IMR-90 (cell line): ENCODE results near the gene CAPN7. TPM values are rescaled to one million over a fixed set of nuclear protein-coding genes. Genes with fewer than 3 reads are reported as not detected.

ENCODE experiments used
- ATAC-seq: fragments of 200-7000 bp; cut with Tn5 transposase; 2 replicates; pipeline ENCODE4 v1.9.1; 2020; ENCODE audit warnings: low read depth, mild to moderate bottlenecking, moderate library complexity
- BruUV-seq: library from RNA; stranded (reverse); fragments of 400-500 nt; replicated peaks from 2 replicates; lab custom pipeline; 2021; lab: Mats Ljungman, UMichigan
- CTCF ChIA-PET: fragments of 300-600 bp; formaldehyde crosslinking; extraction: SDS; loops from one replicate; lab custom pipeline; 2021; ENCODE audit warnings: antibody characterized with exemption; lab: Yijun Ruan, JAX
- POLR2A ChIA-PET: fragments of 300-600 bp; sonication (Branson Sonifier 250); formaldehyde crosslinking; loops from one replicate; lab custom pipeline; 2022; ENCODE audit warnings: antibody characterized with exemption; ENCODE audit not compliant: unreplicated experiment; lab: Charles Lee
- DNase-seq: peaks from one replicate; pipeline ENCODE4 v3.0.0; 2013
- H2AFZ ChIP-seq: replicated peaks from 2 replicates; pipeline ENCODE3; 2013; ENCODE audit warnings: low read length, mild to moderate bottlenecking; ENCODE audit not compliant: poor library complexity
- H2AK5ac ChIP-seq: 2 replicates; pipeline ENCODE4 v1.6.1; 2013; ENCODE audit warnings: low read depth, low read length, inconsistent platforms
- H2AK9ac ChIP-seq: replicated peaks from 2 replicates; pipeline ENCODE3; 2013; ENCODE audit warnings: mild to moderate bottlenecking, low read depth, low read length, moderate library complexity; ENCODE audit not compliant: poor library complexity
- H2BK120ac ChIP-seq: 2 replicates; pipeline ENCODE4 v1.6.1; 2013; ENCODE audit warnings: low read depth, low read length, inconsistent platforms
- H2BK15ac ChIP-seq: 3 replicates; pipeline ENCODE4 v1.6.1; 2013; ENCODE audit warnings: low read depth, low read length, inconsistent platforms
- H2BK20ac ChIP-seq: 2 replicates; pipeline ENCODE4 v1.6.1; 2013; ENCODE audit warnings: low read depth, mild to moderate bottlenecking, inconsistent platforms, low read length, moderate library complexity
- H2BK5ac ChIP-seq: 2 replicates; pipeline ENCODE4 v1.6.1; 2013; ENCODE audit warnings: mild to moderate bottlenecking, low read depth, low read length, inconsistent platforms; ENCODE audit not compliant: poor library complexity, severe bottlenecking
- H3K14ac ChIP-seq: replicated peaks from 2 replicates; pipeline ENCODE4 v1.6.1; 2013; ENCODE audit warnings: low read depth, low read length, inconsistent platforms
- H3K18ac ChIP-seq: 2 replicates; pipeline ENCODE4 v1.6.1; 2013; ENCODE audit warnings: low read depth, low read length, control low read depth
- H3K23ac ChIP-seq: 2 replicates; pipeline ENCODE4 v1.6.1; 2013; ENCODE audit warnings: low read depth, low read length, inconsistent platforms
- H3K27ac ChIP-seq: 2 replicates; pipeline ENCODE4 v1.5.1; 2013; ENCODE audit warnings: mild to moderate bottlenecking, control low read depth, low read length; ENCODE audit not compliant: insufficient read depth
- H3K27me3 ChIP-seq: 2 replicates; pipeline ENCODE4 v1.6.1; 2013; ENCODE audit warnings: low read length; ENCODE audit not compliant: control insufficient read depth, insufficient read depth
- H3K36me3 ChIP-seq: 2 replicates; pipeline ENCODE4 v1.6.1; 2013; ENCODE audit warnings: low read length, mixed read lengths; ENCODE audit not compliant: control insufficient read depth, insufficient read depth
- H3K4ac ChIP-seq: 2 replicates; pipeline ENCODE4 v1.6.1; 2013; ENCODE audit warnings: low read depth, low read length, inconsistent platforms
- H3K4me1 ChIP-seq: 2 replicates; pipeline ENCODE4 v1.6.1; 2013; ENCODE audit warnings: low read length, mixed read lengths; ENCODE audit not compliant: control insufficient read depth, insufficient read depth
- H3K4me2 ChIP-seq: 2 replicates; pipeline ENCODE4 v1.6.1; 2013; ENCODE audit warnings: low read depth, mild to moderate bottlenecking, control low read depth, low read length, moderate library complexity
- H3K4me3 ChIP-seq: 2 replicates; pipeline ENCODE4 v1.5.1; 2013; ENCODE audit warnings: low read depth, mild to moderate bottlenecking, control low read depth, low read length, moderate library complexity; ENCODE audit not compliant: insufficient read depth
- H3K56ac ChIP-seq: 2 replicates; pipeline ENCODE4 v1.6.1; 2013; ENCODE audit warnings: low read length, inconsistent platforms; ENCODE audit not compliant: insufficient read depth; ENCODE audit errors: extremely low read depth
- H3K79me1 ChIP-seq, 2 experiments: 2 replicates each; pipeline ENCODE4 v1.6.1; 2013; ENCODE audit warnings: low read length in 2 of 2, inconsistent platforms in 1 of 2, low read depth in 1 of 2
- H3K9ac ChIP-seq: 2 replicates; pipeline ENCODE4 v1.6.1; 2013; ENCODE audit warnings: low read depth, low read length, control low read depth
- H3K9me1 ChIP-seq: 2 replicates; pipeline ENCODE4 v1.6.1; 2013; ENCODE audit warnings: low read length, inconsistent platforms; ENCODE audit not compliant: insufficient read depth
- H3K9me3 ChIP-seq: 2 replicates; pipeline ENCODE4 v1.6.1; 2013; ENCODE audit warnings: low read length; ENCODE audit not compliant: control insufficient read depth, insufficient read depth
- H4K20me1 ChIP-seq: 2 replicates; pipeline ENCODE4 v1.6.1; 2013; ENCODE audit warnings: low read length, inconsistent platforms; ENCODE audit not compliant: insufficient read depth
- H4K5ac ChIP-seq: 2 replicates; pipeline ENCODE4 v1.6.1; 2013; ENCODE audit warnings: mild to moderate bottlenecking, low read depth, low read length, control low read depth
- H4K8ac ChIP-seq, 2 experiments: 2 replicates each; pipeline ENCODE4 v1.6.1; 2013; ENCODE audit warnings: low read depth in 2 of 2, low read length in 2 of 2, control low read depth in 1 of 2, inconsistent platforms in 1 of 2
- H4K91ac ChIP-seq: 2 replicates; pipeline ENCODE4 v1.6.1; 2013; ENCODE audit warnings: low read depth, low read length, inconsistent platforms; ENCODE audit not compliant: insufficient read depth
- MAFK ChIP-seq: IDR thresholded peaks from 2 replicates; pipeline ENCODE4 v1.6.1; 2012; ENCODE audit warnings: low read depth, low read length, improper control_type of control experiment
- SMC3 ChIP-seq: fragments of 150-350 bp; IDR thresholded peaks from 2 replicates; pipeline ENCODE4 v1.6.1; 2016; ENCODE audit warnings: low read depth, mild to moderate bottlenecking, antibody characterized with exemption, low read length, moderate library complexity
- dilution Hi-C: fragments of 300-500 bp; cut with HindIII; formaldehyde crosslinking; loops from one replicate; pipeline ENCODE4 v1.14.3; 2018; ENCODE audit warnings: low sequenced_read_pairs; ENCODE audit not compliant: unreplicated experiment
- in situ Hi-C: fragments of 300-500 bp; cut with MboI; formaldehyde crosslinking; loops from 3 replicates; pipeline ENCODE4 v1.14.3; 2019; ENCODE audit warnings: low sequenced_read_pairs, inconsistent platforms, mixed read lengths
- intact Hi-C: fragments of 100-400 bp; cut with micrococcal nuclease; formaldehyde crosslinking; loops from 2 replicates; pipeline ENCODE4 v1.10.0; 2022
- polyA plus RNA-seq, 3 experiments: library from polyadenylated mRNA; depleted of rRNA; stranded (reverse); fragments of >200 nt; gene quantifications; 2 replicates each; pipeline ENCODE4 v1.2.3, GENCODE V29; 2012; ENCODE audit warnings: low replicate concordance in 1 of 3
- total RNA-seq: library from RNA; depleted of rRNA; stranded (reverse); fragments of >200 nt; gene quantifications from 2 replicates; pipeline ENCODE4 v1.2.3, GENCODE V29; 2012

Gene CAPN7
- total and polyA plus RNA-seq, 2 of the 4 experiments (the other 2 are of a cell fraction), result 14.5 to 21.3 TPM

- Histone ChIP-seq H3K27me3 (no peaks in the 10 kb centered on the region), H3K9me3 (no peaks in the 10 kb centered on the region), H3K18ac (no peak overlapping the region), H4K91ac (no peak overlapping the region), H2BK5ac (no peak overlapping the region), H2BK15ac (no peak overlapping the region), H3K4ac (no peak overlapping the region), H3K4me2 (no peak overlapping the region), H2BK20ac (no peak overlapping the region), H2AK5ac (no peak overlapping the region), H2AK9ac (no peak overlapping the region), H3K23ac (no peak overlapping the region), H2AFZ (no peak overlapping the region), H2BK120ac (no peak overlapping the region), H3K56ac (no peak overlapping the region), H4K8ac (no peak overlapping the region), H3K27ac (no peak overlapping the region), H4K20me1 (peaks cover 24% of the 10 kb centered on the region; the same call in 1 of the 2 replicates), H3K4me1 (no peaks in the 10 kb centered on the region), H3K36me3 (peaks cover 21% of the 10 kb centered on the region), H3K4me3 (no peak overlapping the region), H3K14ac (no peak overlapping the region), H3K79me1 (peaks cover 21 to 38% of the 10 kb centered on the region in 2 experiments), H4K5ac (no peak overlapping the region), H3K9me1 (peaks cover 3% of the 10 kb centered on the region; the same call in 1 of the 2 replicates), H3K9ac (no peak overlapping the region)
- intact Hi-C loops, result no loop called here
- no peak for ATAC-seq
- DNase-seq, result no peak
- ChIA-PET POLR2A (no interaction called here), CTCF (no interaction called here)
- in situ Hi-C loops, result loop anchor here (25.0 kb wide), 1 partner anchor 275 kb away; the partner anchor contains the start of gene NR2C2
- TF ChIP-seq MAFK (peak; percentile 59), SMC3 (no peak)
- no TSS peak for BruUV-seq
- dilution Hi-C loops, result no loop called here
Measured at GRCh38 chr3:15211937-15212336, 5.9 kb downstream of the CAPN7 start.
